Keratinocyte (primary cell): Measurements from ENCODE around the gene UGT1A8. TPM values are rescaled to one million over a fixed set of nuclear protein-coding genes. Genes with fewer than 3 reads are reported as not detected.

Source experiments
- DNase-seq: peaks from one replicate; pipeline ENCODE4 v3.0.0-alpha.2; 2011; ENCODE audit warnings: low read depth, missing footprints, low spot score
- FAIRE-seq: peaks from 2 replicates; lab custom pipeline; 2011; peaks lifted over from hg19 to GRCh38; lab: Jason Lieb, UNC
- H2AFZ ChIP-seq: 2 replicates; pipeline ENCODE4 v1.6.0; 2012; ENCODE audit warnings: low read length, control low read depth, inconsistent platforms; ENCODE audit not compliant: control insufficient read depth
- H3K27ac ChIP-seq: 2 replicates; pipeline ENCODE4 v1.5.1; 2011; ENCODE audit warnings: low read length; ENCODE audit not compliant: control insufficient read depth, insufficient read depth
- H3K27me3 ChIP-seq: 3 replicates; pipeline ENCODE4 v1.6.0; 2011; ENCODE audit warnings: low read length; ENCODE audit not compliant: control insufficient read depth, insufficient read depth; ENCODE audit errors: extremely low read depth
- H3K36me3 ChIP-seq, 2 experiments: 2 replicates in 1 of 2; 3 replicates in 1 of 2; pipeline ENCODE4 v1.5.1; 2011; ENCODE audit warnings: low read length in 2 of 2, mild to moderate bottlenecking in 1 of 2; ENCODE audit not compliant: control insufficient read depth in 2 of 2, insufficient read depth in 2 of 2; ENCODE audit errors: extremely low read depth in 1 of 2
- H3K4me1 ChIP-seq: 3 replicates; pipeline ENCODE4 v1.5.1; 2011; ENCODE audit warnings: low read length; ENCODE audit not compliant: control insufficient read depth, insufficient read depth; ENCODE audit errors: extremely low read depth
- H3K4me2 ChIP-seq: 3 replicates; pipeline ENCODE4 v1.6.0; 2011; ENCODE audit warnings: low read depth, low read length; ENCODE audit not compliant: control insufficient read depth, insufficient read depth; ENCODE audit errors: extremely low read depth
- H3K4me3 ChIP-seq, 3 experiments: fragments of 200-600 bp in 1 of 3; sonication (generic) in 1 of 3; 2 replicates in 2 of 3; 3 replicates in 1 of 3; pipeline ENCODE4 v1.5.1; 2011 to 2016; ENCODE audit warnings: low read length in 3 of 3, mild to moderate bottlenecking in 3 of 3, control low read depth in 2 of 3, inconsistent platforms in 1 of 3, low read depth in 1 of 3, mixed read lengths in 1 of 3, mixed run types in 1 of 3, moderate library complexity in 1 of 3; ENCODE audit not compliant: control insufficient read depth in 2 of 3, insufficient read depth in 2 of 3; ENCODE audit errors: extremely low read depth in 1 of 3
- H3K79me2 ChIP-seq: 2 replicates; pipeline ENCODE4 v1.6.0; 2012; ENCODE audit warnings: low read length; ENCODE audit not compliant: control insufficient read depth, insufficient read depth
- H3K9ac ChIP-seq: 3 replicates; pipeline ENCODE4 v1.6.0; 2011; ENCODE audit warnings: low read length; ENCODE audit not compliant: control insufficient read depth, insufficient read depth; ENCODE audit errors: extremely low read depth
- H3K9me1 ChIP-seq: 3 replicates; pipeline ENCODE4 v1.6.0; 2011; ENCODE audit warnings: low read length; ENCODE audit not compliant: control insufficient read depth, insufficient read depth; ENCODE audit errors: extremely low read depth
- H3K9me3 ChIP-seq: 2 replicates; pipeline ENCODE4 v1.5.1; 2012; ENCODE audit warnings: low read depth, low read length; ENCODE audit not compliant: control insufficient read depth
- H4K20me1 ChIP-seq: 3 replicates; pipeline ENCODE4 v1.6.0; 2011; ENCODE audit warnings: low read length; ENCODE audit not compliant: control insufficient read depth, insufficient read depth; ENCODE audit errors: extremely low read depth
- EZH2 ChIP-seq: IDR thresholded peaks from one replicate; pipeline ENCODE4 v1.6.1; 2012; ENCODE audit warnings: inconsistent platforms, mild to moderate bottlenecking, low read length, moderate library complexity
- dilution Hi-C: fragments of 300-500 bp; cut with MboI; formaldehyde crosslinking; loops from one replicate; pipeline ENCODE4 v1.7.0; 2020; ENCODE audit warnings: low sequenced_read_pairs; ENCODE audit not compliant: extremely low pct_ligation_motif_present
- polyA plus RNA-seq, 5 experiments: library from polyadenylated mRNA; depleted of rRNA in 3 of 5; stranded (reverse) in 3 of 5; stranded (forward) in 1 of 5; unstranded in 1 of 5; fragments of >200 nt; gene quantifications; 1 replicate in 1 of 5; 2 replicates in 3 of 5; 3 replicates in 1 of 5; pipeline versions ENCODE4 v1.2.1 to v1.2.3, GENCODE V29; 2011 to 2012; ENCODE audit warnings: missing spikeins in 2 of 5, low read depth in 1 of 5, low replicate concordance in 1 of 5
- TF ChIP-seq, protein P1 (sequence below), 3 experiments: IDR thresholded peaks in 1 of 3; conservative IDR thresholded peaks in 1 of 3; optimal IDR thresholded peaks in 1 of 3; 2 replicates in 2 of 3; 3 replicates in 1 of 3; pipeline versions ENCODE3 to v1.5.1; 2011; ENCODE audit warnings: low read length in 3 of 3, mild to moderate bottlenecking in 3 of 3, moderate library complexity in 2 of 3, control low read depth in 1 of 3, inconsistent platforms in 1 of 3; ENCODE audit not compliant: insufficient read depth in 2 of 3; ENCODE audit errors: extremely low read depth in 1 of 3

Gene UGT1A8
- polyA plus RNA-seq, 1 donor (not counting 4 experiments of a cell fraction or from before 2014, with no cell fraction given), result 0.64 TPM

DNA sequence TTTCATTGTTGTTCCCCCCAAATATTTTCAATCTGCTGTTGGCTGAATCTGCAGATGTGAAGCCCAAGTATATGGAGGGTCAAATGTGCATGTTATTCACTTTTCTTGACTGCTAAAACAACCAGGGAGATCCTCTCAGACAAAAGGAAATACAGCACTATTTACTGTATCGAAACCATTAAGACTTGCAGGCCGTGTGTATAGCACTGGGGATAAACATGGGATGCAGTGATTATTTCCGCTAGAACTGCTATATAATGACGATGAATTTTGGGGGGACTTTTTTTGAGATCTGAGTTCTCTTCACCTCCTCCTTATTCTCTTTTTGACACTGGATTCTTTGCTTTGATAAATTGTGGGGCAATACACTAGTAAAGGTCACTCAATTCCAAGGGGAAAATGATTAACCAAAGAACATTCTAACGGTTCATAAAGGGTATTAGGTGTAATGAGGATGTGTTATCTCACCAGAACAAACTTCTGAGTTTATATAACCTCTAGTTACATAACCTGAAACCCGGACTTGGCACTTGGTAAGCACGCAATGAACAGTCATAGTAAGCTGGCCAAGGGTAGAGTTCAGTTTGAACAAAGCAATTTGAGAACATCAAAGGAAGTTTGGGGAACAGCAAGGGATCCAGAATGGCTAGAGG, 139.1 kb downstream of the UGT1A8 start:
- Histone ChIP-seq H2AFZ (no peak overlapping the region), H3K4me2 (no peak overlapping the region), H3K79me2 (peaks cover 4% of the 10 kb centered on the region), H4K20me1 (peaks cover 2% of the 10 kb centered on the region), H3K27ac (no peak overlapping the region), H3K9me3 (no peaks in the 10 kb centered on the region), H3K4me1 (peaks cover 15% of the 10 kb centered on the region), H3K36me3 (peaks cover 2 to 8% of the 10 kb centered on the region in 2 experiments), H3K9ac (no peak overlapping the region), H3K4me3 (no peak overlapping the region), H3K9me1 (no peaks in the 10 kb centered on the region), H3K27me3 (no peaks in the 10 kb centered on the region)
- dilution Hi-C loops, result no loop called here
- TF ChIP-seq, protein P1, sequence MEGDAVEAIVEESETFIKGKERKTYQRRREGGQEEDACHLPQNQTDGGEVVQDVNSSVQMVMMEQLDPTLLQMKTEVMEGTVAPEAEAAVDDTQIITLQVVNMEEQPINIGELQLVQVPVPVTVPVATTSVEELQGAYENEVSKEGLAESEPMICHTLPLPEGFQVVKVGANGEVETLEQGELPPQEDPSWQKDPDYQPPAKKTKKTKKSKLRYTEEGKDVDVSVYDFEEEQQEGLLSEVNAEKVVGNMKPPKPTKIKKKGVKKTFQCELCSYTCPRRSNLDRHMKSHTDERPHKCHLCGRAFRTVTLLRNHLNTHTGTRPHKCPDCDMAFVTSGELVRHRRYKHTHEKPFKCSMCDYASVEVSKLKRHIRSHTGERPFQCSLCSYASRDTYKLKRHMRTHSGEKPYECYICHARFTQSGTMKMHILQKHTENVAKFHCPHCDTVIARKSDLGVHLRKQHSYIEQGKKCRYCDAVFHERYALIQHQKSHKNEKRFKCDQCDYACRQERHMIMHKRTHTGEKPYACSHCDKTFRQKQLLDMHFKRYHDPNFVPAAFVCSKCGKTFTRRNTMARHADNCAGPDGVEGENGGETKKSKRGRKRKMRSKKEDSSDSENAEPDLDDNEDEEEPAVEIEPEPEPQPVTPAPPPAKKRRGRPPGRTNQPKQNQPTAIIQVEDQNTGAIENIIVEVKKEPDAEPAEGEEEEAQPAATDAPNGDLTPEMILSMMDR (optimal IDR thresholded peaks at IDR 0.05 in 1 of 3, IDR thresholded peaks at IDR 0.05 in 1 of 3, conservative IDR thresholded peaks at IDR 0.05 in 1 of 3; ENCODE audit: extremely low read depth in 1 of 3, insufficient read depth in 2 of 3, low read length in 3 of 3), result no peak
- no peak for TF ChIP-seq EZH2
- FAIRE-seq, result no peak
- no peak for DNase-seq

DNA sequence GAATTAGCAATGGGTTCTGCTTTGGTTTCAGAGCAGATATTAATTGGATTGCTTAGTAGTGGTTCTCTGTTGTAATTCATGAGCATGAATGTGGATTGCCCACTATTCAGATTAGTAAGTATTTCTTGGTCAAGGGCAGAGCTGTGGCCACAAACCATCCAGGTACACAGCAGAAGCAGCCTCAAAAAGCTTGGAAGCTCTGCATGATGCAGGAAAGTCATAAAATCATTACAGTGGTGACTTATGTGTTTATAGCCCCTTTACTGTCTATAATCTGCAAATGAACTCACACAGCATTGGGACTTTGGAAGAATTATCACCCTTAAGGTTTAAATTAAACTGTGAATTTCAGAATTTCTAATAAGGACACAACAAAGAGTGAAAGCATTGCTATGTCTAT, 140.7 kb downstream of the UGT1A8 start:
- no peak for TF ChIP-seq EZH2
- TF ChIP-seq, protein P1 (optimal IDR thresholded peaks at IDR 0.05 in 1 of 3, IDR thresholded peaks at IDR 0.05 in 1 of 3, conservative IDR thresholded peaks at IDR 0.05 in 1 of 3; ENCODE audit: extremely low read depth in 1 of 3, insufficient read depth in 2 of 3, low read length in 3 of 3), result no peak
- H3K4me1 ChIP-seq, result peaks cover 21% of the 10 kb centered on the region
- H3K4me3 ChIP-seq, result no peak overlapping the region
- H4K20me1 ChIP-seq, result peaks cover 2% of the 10 kb centered on the region
- H3K9me1 ChIP-seq, result no peaks in the 10 kb centered on the region
- DNase-seq (no peak), FAIRE-seq (no peak)
- H3K9ac ChIP-seq, result no peak overlapping the region
- H3K79me2 ChIP-seq, result peaks cover 5% of the 10 kb centered on the region
- H3K9me3 ChIP-seq, result no peaks in the 10 kb centered on the region
- no peaks in the 10 kb centered on the region for H3K27me3 ChIP-seq
- H3K36me3 ChIP-seq, result peaks cover 2 to 8% of the 10 kb centered on the region in 2 experiments
- no peak overlapping the region for H2AFZ ChIP-seq
- H3K27ac ChIP-seq, result no peak overlapping the region
- H3K4me2 ChIP-seq, result no peak overlapping the region
- dilution Hi-C loops, result no loop called here
